Hematopoietic multipotent progenitor cell treated with erythropoietin and hydrocortisone succinate and interleukin-3 and kit ligand, for 8 days (in vitro differentiated cells): ENCODE measurements around the gene AFM.

Source experiments
- DNase-seq: peaks from one replicate; pipeline ENCODE4 v3.0.0-alpha.2; 2015

Gene AFM

DNA sequence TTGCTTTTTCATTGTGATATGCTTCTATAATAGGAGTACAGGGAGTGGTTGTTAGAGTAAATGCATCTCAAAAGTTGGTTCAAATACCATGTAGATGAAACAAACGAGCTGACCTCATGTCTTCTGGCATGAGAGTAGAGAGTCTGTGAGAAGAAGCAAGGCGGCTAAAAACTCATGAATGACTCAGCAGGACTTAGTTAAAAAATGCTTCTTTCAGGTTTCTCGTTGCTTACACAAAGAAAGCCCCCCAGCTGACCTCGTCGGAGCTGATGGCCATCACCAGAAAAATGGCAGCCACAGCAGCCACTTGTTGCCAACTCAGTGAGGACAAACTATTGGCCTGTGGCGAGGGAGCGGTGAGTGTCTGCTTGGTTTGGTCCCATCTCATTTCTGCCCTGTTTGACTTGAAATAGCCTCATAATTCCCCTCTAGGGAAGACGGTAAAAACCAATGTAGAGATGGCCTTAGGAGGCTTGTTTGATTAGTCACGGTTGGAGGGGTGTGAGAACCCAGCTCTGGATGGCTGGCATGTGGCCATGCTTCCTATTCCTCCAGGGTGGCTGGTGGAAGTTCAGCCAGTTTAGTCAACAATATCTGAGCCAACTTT is 31.0 kb upstream of the AFM start:
- DNase-seq, result no peak

DNA sequence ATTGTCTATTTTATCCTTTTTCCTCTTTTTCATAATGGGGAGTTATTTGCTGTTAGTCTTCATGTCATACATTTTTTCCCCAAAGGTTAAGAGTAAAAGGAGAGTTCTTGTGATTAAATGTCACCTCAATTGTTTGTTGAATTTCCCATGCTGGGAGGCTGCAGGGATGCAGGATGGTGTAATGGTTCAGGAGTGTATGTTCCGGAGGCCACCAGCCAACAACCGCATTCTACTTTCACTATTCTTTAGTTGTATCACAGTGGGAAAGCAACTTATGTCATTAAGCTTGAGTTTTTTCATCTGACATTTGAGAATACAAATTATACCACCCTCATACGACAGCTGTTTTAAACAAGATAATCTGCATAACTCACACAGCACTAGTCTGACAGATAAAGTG is 30.1 kb upstream of the AFM start:
- DNase-seq, result no peak

DNA sequence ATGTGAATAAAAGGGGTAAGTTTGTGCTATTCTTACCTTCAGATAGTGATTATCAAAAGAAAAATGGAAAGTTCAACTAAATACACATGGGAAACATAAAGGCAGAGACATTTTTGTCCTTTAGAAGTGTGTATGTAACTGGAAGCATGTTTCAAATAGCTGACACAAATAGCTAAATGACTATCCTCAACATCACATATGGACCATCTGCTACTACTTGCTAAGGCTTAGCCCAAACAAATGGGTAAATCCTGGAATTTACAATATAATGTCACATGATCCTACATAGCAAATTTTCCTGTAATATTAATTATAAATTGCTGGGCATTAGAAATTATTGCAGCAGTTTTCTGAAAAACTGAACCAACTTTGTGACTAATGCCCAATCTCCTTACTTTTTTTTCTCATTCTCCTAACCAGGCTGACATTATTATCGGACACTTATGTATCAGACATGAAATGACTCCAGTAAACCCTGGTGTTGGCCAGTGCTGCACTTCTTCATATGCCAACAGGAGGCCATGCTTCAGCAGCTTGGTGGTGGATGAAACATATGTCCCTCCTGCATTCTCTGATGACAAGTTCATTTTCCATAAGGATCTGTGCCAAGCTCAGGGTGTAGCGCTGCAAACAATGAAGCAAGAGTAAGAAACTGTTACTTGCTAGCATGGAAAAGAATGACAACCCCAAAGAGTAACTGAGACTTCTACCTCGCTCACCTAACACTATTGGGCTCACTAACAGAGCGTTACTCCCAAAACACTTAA is 29.4 kb upstream of the AFM start:
- DNase-seq, result no peak

DNA sequence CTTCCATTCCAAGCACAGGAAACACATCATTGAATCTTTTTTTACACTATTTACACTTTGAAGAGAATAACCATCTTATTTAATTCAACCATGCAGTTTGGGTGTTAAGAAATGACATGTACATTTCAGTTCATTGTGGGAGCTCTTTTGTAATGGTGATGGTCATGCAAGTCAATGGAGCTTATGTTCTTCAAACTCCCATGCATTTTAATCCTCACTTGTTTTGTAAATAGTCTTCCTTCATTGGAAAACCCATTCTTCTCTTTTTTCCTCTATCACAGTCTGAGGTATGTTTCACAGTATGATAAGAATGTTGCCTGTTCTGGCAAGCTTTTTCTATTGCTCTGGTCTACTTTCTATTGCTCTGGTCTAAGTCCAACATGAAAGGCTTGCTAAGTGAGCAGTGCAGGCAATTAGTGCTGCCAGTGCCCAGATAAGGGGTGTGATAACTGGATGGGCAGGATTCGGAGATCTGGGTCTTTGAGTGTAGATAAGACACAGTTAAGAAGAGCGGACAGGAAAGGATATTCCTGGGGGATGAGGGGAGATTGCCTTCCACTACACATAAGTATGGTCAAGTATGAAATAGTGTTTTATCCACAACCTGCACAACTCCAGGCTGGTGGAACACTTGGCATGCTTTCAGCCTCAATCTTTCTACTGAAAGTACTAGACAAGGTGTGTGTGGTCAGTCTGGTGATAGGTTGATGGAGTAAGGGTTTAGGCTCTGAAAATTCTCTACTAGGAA is 28.4 kb upstream of the AFM start:
- DNase-seq, result no peak

DNA sequence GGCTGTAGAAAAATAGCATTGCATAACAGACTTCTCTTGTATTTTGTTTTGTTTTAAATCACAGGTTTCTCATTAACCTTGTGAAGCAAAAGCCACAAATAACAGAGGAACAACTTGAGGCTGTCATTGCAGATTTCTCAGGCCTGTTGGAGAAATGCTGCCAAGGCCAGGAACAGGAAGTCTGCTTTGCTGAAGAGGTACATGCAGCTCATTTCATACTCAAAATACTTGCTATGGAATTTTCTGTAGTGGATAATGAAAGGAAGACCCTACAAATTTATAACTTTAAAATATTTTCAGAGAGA is 27.9 kb upstream of the AFM start:
- DNase-seq, result no peak

DNA sequence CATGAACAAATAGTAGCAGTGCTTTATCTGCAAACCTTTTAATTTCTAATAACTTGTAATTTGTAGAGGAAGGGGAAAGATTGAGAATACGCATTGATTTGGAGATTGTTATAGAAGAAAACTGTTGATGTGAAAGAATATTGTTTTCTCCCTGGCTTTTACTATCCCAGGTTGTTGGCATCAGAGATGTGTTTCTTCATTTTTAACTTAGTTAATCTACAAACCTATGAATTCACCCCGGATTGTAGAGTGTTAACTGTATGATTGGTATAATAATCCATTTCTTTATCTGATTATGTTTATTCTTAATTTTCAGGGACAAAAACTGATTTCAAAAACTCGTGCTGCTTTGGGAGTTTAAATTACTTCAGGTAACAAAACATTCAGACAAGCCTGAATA is 26.6 kb upstream of the AFM start:
- DNase-seq, result no peak

DNA sequence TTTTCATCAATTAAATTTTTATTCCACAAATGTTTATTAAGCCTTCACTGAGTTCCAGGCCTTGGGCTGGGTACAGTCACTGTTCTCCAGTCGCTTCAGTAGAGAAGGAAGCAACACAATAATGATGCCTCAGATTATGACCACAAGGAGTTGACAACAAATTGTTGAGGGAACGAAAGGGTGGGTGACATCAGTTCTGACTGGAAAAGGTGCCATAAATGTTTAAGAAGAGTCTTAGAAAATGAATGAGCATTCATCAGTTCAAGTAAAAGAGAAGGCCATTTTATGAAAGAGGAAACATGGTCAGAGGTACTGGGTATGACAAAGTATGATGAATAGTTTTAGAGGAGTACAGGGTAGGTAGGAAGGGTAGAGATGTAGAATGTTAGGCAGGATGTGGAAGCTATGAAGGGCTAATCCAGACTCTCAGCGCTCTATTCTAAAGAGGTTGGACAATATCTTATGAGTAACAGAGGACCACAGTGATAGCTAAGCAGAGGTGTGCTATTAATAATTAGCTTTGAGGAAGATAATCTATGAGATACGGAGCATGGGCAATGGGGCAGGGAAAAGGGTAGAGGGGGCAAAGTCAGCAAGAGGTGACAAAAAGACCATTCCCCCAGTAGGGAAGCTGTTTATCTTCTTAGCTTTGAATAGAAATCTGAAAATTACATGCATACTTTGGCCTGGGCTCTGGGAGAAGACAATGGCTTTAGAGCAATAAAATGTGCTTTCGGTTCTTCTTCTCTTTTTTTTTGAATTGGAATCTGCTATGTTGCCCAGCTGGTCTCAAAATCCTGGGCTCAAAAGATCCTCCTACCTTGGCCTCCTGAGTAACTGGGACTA is 25.1 kb upstream of the AFM start:
- DNase-seq, result no peak

DNA sequence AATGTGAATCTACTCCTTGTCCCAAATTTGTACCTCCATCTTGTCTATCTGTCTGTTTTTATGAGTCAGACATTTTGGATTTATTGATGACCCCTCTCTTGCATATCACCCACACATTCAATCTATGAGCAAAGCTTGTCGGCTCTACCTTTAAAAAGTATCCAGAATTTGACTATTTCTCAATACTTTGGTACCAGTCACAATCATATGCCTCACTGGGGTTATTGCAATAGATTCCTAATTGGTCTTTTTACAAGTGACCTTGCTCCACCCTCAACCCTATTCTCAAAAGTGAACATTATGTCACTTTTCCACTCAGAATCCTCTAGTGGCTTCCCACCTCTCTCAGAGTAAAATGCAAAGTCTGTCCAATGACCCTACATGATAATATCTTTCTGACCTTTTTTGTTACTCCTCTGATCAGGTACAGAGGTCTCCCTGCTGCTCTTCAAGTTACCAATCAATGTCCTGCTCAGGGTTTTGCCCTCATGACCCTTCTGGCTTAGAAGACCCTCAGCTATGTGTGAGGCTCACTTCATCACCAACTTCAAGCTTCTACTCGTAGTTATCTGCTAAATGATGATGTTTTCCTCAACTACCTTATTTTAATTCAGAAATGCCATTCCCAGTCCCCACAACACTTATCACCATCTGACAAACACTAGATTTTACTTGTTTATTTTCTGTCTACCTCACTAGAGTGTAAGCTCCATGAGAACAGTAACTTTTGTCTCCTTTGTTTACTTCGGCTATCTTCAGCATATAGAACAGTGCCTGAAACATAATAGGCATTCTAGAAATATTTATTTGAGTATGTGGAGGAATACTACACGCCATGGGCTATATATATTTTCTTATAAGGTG is 23.1 kb upstream of the AFM start:
- no peak for DNase-seq

DNA sequence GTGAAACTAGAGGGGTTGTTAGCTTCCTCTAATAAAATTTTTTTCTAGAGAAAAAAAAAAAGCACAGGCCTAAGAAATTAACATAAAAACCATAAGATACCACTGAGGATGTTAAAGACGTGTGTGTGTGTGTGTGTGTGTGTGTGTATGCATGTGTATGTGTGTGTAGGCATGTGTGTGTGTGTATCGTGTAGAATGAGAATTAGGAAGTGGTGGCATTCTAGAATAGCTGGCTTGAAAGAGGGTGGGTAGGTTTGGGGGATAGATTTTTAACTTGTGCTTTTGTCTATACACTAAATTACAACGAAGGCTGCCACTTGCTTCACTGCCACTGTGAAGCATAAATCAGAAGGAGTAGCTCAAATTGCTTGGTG is 22.5 kb upstream of the AFM start:
- DNase-seq, result no peak

DNA sequence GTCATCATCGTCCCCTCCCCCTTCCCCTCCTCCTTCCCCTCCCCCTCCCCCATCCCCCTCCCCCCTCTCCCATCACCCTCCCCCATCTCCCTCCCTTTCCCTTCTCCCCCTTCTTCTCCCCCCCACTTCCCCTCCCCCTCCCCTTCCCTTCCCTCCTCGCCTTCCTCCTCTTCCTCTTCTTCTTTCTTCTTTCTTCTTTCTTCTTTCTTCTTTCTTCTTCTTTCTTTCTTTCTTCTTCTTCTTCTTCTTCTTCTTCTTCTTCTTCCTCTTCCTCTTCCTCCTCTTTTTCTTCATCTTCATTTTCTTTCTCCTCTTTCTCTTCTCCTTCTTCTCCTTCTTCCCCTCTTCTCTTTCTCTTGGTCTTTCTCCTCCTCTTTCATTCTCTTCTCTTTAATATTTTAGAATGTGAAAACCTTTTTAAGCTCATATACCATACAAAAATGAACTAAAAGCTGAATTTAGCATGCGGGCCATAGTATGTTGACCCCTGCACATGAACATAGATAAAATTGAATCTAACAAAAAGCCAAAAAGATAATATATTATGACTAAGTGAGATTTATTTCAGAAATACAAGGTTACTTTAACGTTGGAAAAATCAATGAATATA is 20.5 kb upstream of the AFM start:
- no peak for DNase-seq

DNA sequence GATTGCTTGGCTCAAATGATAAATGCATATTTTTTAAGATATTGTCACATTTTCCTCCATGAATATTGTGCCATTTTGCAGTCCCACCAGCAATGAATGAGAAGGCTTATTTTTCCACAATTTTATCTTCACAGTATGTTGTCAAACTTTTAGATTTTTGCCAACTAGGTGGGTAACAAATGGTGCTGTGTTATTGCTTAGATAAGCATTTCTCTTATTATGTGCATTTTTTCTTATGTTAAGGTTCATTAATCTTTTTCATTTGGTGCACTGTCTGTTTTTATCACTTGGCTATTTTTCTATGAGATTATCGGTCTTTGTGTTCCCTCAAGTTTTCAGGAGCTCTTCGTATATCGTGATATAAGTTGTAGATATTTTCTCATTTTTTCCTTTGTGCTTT is 13.4 kb upstream of the AFM start:
- no peak for DNase-seq

DNA sequence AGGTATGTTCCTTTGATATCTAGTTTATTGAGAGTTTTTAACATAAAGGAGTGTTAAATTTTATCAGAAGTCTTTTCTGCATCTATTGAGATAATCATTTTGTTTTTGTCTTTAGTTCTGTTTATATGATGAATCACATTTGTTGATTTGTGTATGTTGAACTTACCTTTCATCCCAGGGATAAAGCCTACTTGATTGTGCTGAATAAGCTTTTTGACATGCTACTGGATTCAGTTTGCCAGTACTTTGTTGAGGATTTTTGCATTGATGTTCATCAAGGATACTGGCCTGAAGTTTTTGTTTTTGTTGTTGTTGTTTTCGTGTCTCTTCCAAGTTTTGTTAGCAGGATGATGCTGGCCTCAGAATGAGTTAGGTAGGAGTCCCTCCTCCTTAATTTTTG is 10.8 kb upstream of the AFM start:
- no peak for DNase-seq

DNA sequence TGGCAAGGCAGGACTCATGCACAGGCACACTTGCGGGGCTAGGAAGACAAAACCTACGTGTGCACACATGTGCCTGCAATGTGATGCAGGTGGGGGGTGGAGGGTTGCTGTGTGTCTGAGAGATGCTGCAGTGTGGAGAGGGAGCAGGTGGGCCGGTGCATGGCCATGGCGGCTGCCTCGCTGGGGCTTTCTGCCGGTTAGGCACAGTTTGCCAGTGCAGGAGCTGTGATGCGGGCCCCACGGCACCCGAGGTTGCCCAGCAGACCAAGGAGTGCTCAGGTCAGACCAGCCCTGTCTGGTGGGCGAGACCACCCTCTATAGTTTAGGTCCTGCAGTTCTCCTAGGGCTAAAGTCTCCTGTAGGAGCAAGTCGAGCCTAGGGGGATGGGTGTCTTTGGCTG is 4.4 kb upstream of the AFM start:
- DNase-seq, result no peak

DNA sequence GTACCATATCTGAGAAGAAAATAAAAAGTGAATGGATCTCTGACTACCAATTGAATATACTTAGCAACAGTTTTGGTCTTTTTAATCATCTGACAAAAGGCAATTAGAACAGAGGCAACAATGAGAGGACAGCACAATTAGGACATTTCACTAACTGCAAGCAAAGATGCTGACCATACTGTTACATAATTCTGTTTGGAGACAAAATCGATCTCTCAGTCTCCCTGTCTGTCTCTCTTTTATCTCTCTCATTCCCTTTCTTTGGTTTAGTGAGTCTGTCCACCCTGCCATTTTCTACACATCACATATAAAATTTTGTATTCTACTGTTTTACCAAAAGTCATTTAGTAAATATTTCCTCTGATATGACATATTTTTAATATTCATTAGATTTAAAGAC is 2.2 kb upstream of the AFM start:
- no peak for DNase-seq

DNA sequence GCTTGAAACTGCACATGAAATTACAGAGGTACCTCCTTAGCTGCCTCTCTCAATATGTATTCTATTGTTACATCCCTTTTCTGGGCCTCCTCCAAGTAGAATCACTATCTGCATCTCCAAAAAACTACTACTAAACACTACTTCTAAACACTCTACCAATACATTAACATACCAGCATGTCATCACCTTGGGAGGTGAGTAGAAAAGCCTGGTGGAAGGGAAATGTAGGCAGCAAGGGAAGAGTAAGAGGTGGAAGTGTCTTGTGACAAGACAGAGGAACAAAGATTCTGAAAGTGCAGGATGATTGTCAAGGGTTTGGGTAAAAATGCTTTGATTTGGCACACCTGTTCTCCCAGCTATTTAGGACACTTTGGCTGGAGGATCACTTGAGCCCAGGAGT is 3.5 kb downstream of the AFM start:
- DNase-seq, result no peak

DNA sequence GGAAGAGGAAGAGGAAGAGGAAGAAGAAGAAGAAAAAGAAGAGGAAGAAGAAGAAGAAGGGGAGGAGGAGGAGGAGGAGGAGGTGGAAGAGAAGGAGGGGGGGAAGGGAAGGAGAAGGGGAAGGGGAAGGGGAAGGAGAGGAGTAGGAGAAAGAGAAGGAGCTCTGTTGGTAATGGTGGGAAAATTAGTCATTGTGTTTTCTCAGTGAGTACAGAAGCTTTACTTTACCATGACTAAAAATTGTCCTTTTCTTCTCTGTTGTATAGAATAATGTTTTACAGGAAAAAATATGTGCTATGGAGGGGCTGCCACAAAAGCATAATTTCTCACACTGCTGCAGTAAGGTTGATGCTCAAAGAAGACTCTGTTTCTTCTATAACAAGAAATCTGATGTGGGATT is 4.1 kb downstream of the AFM start:
- DNase-seq, result no peak

DNA sequence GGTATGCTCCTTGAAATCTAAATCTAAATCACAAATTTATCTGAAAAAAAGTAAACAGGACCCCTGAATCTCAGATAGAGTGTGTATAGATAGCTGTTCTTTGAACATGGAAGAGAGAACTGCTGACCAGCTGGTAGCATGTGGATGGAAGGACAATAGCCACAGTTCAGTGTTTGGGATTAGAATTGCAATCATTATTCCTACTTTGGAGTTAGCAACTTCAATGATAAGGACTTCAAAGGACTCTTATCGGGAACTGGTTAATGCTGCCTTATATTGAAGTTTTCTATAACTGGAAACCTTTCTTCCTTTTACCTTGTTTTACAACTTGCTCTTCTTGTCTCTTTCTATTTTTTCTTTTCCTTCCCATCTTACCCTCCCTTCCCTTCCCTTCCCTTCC is 5.0 kb downstream of the AFM start:
- no peak for DNase-seq

DNA sequence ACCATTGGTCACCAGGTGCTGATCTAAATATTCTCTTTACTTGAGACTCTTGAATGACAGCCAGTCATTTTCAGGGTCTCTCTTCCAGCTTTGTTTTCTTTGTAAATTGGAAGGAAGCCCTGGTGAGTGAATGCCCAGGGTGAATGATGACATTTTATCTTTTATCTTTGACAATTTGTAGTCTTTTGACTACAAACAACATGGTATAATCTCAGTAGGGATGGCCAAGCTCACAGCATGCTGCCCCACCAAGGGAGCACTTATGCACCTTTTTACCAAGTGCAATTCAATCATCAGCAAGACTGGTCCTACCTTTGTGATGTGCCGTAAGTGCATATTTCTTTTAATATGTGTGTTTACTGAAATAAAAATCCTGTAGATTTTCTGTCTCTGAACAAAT is 5.7 kb downstream of the AFM start:
- DNase-seq, result no peak

DNA sequence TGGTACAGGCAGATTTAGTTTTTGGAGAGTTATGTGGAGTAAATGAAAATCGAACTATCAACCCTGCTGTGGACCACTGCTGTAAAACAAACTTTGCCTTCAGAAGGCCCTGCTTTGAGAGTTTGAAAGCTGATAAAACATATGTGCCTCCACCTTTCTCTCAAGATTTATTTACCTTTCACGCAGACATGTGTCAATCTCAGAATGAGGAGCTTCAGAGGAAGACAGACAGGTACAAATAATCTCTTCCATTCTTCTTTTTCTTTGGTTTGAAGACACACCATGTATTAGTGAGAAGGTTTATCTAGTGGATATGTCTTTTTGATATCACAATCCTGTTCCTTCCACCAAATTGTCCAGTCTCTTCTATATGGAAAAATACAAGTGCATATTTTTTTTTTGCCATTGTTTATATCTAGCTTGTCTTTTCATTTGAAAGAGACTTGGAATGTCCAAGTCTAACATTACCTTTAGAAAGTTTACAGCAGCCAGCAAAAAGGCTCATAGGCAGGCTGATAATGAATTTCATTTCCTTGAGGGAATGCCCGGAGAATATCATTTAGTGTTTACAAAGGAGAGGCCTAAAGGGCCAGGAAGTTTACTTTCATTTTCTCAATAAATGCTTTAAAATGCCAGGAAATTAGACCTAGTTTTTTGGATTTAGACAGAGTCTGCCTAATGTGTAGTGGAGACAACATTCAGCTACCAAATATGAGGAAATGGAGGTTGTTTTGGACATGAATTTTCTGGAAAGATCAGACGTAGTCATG is 18.6 kb downstream of the AFM start:
- DNase-seq, result no peak

DNA sequence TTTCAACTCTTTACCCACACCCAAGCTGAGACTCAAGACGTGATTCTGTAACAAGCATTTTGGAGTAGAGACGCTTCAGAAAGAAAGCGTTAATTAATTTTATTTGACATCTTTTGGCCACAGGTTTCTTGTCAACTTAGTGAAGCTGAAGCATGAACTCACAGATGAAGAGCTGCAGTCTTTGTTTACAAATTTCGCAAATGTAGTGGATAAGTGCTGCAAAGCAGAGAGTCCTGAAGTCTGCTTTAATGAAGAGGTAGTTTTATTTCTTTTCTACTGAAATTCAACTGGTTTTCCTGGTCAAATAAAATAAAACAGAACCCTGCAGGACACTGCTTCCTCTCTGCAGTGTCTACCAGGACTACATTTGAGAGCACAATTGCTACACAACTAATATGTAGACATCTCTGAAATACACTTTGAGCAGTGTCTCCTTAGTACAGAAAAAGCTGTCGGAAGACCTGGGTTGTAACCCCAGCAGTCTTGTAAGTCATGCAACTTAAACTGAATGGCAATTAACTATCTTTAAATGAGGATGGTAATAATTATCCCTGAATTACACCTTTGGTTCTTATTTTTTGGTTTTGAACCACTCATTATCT is 20.2 kb downstream of the AFM start:
- no peak for DNase-seq

DNA sequence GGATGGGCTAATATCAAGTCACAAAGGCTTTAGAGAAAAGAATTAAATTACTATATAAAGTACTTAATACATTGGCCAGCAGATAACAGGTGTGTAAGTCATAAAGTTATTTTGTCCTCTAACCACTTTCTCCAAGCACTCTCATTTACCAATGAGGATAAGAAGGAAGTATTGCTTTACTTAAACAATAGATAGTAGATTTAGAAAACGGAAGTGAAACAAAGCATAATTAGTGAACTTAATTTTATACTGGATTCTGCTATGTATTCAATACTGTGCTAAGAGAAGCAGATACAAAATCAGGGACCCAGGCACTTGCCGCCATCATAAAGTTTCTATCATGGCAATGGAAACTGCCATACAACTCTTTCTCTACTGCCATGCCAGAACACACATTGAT is 24.0 kb downstream of the AFM start:
- DNase-seq, result no peak
